ENCODE results near the gene LRP2.
"Not testable (repeated sequence)": the region's sequence is repeated elsewhere in the genome, so short reads cannot be mapped to it uniquely, and the experiment has no call there.

Gene LRP2

GRCh38 chr2:169272010-169272409 lies 90.3 kb downstream of the LRP2 start:
- no peak overlapping the region for H3K27ac ChIP-seq
- TF ChIP-seq CTCF (conservative IDR thresholded peaks at IDR 0.05) = no peak

- not testable (repeated sequence) for H3K27ac ChIP-seq
Observed at GRCh38 chr2:169270574-169270973, 91.8 kb downstream of the LRP2 start.

- no peak overlapping the region for H3K27ac ChIP-seq
- no peak for TF ChIP-seq CTCF (conservative IDR thresholded peaks at IDR 0.05)
Observed at GRCh38 chr2:169265591-169265990, 96.7 kb downstream of the LRP2 start.

- H3K27ac ChIP-seq = no peak overlapping the region
- TF ChIP-seq CTCF (conservative IDR thresholded peaks at IDR 0.05) = no peak
Observed at GRCh38 chr2:169260846-169261642, 101.3 kb downstream of the LRP2 start.

GRCh38 chr2:169260246-169260645 lies 102.1 kb downstream of the LRP2 start:
- no peak for TF ChIP-seq CTCF (conservative IDR thresholded peaks at IDR 0.05)
- no peak overlapping the region for H3K27ac ChIP-seq

GRCh38 chr2:169259402-169259801 lies 102.9 kb downstream of the LRP2 start:
- H3K27ac ChIP-seq = no peak overlapping the region
- TF ChIP-seq CTCF (conservative IDR thresholded peaks at IDR 0.05) = no peak

GRCh38 chr2:169258045-169258601 lies 104.2 kb downstream of the LRP2 start:
- no peak for TF ChIP-seq CTCF (conservative IDR thresholded peaks at IDR 0.05)
- peak overlapping the region; percentile 18 for H3K27ac ChIP-seq

GRCh38 chr2:169254774-169255173 lies 107.6 kb downstream of the LRP2 start:
- no peak overlapping the region for H3K27ac ChIP-seq
- TF ChIP-seq CTCF (conservative IDR thresholded peaks at IDR 0.05) = no peak
